GM18526 (cell line): ENCODE results near the gene FUT2.

ENCODE experiments used
- POLR2A ChIP-seq: IDR thresholded peaks from 3 replicates; pipeline ENCODE4 v1.6.1; 2011; ENCODE audit not compliant: insufficient read length; ENCODE audit errors: extremely low read depth

Gene FUT2

DNA sequence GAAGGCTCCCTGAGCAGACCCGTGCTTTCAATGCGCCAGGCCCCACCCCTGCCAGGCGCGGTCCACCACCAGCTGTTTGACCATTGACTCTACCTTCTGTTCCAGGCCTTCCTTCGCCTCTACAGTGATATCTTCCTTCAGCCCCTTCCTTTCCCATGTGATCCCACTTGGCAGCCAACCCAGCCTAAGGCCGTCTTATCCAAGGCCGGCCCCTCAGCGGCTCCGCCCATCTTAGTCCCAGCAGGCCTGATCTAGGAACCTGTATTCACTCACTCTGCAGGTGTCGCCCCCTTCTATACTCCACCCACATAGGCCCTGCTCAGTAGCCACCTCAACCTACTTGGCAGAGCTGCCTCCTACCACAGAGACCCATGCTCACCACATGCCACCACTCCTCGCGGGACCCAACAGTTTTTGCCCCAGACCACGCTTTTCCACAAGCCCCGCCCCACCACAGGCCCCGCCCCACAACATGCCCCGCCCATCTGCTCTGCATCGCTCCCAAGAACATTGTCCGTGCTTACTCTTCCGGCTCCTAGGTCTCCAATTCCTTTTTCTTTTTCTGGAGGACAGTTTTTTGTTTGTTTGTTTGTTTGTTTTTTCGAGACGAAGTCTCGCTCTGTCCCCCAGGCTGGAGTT lies 41.7 kb downstream of the FUT2 start:
- no peak for TF ChIP-seq POLR2A

DNA sequence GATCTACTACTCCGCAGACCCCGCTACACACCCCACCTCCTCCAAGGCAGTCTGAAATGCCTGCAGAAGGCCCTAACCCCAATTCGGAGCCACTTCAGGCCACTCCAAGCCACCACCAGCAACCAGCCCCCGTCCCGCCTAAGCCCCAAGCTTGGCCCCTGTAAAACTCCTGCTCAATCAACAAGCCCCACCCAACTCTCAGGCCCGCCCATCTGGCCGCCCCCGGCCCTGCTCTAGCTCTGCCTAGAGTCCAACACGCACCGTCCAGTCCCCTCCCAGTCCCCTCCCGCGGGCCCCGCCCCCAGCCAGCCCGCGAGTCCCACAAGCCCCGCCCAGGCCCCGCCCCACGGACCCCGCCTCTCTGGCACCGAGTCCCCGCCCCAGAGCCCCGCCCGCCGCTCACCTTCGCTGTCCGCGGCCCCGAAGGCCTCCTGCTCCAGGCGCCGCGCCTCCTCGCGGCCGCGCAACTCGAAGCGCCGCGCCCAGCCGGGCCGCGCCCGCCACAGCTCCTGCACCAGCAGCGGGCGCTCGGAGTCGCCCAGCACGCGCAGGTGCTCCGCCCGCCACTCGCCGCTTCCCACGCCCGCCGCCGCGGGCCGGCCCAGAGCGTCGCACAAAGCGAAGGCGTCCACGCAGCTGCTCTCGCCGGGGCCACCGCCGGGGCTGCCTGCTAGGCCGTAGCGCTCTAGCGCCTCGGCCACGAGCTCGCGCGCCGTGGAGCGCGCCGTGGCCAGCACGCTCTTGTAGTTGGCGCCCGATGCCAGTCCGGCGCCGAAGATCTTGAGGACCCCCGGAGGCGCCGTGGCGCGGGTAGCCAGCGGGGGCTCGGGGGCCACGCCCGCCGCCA lies 43.0 kb downstream of the FUT2 start:
- no peak for TF ChIP-seq POLR2A

DNA sequence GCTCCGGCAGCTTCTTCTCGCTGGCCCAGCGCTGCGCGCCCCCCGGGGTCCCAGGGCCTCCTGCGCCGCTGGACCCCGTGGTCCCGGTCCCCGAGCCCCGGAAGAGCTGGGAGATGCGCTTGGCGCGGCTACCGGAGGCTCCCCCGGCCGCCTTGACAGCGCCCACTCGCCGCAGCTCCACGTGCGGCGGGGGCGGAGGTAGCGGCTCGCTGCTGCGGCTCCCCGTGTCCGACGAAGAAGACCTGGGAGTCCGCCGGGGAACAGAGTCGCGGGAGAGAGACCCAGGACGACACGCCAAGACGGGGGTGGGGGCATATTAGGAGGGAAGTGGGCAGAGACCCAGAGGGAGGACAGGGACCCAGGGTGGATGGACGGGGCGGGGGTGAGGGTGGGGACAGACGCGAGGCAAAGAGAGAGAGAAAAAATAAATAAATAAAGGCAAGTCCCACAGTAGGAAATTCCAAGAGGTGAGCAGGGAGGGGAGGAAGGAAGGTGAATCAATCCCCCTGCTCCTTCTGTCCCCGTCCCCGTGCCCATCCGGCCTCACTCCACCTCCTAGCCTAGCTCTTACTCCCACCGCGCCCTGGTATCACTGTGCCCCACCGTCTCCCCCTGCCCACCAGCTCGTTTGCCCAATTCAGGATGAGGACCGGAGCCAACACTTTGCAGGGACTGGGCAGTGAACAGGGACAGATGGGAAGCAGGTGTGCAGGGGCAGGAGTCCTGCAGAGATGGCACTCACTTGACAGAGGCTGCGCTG lies 43.8 kb downstream of the FUT2 start:
- TF ChIP-seq POLR2A = no peak

DNA sequence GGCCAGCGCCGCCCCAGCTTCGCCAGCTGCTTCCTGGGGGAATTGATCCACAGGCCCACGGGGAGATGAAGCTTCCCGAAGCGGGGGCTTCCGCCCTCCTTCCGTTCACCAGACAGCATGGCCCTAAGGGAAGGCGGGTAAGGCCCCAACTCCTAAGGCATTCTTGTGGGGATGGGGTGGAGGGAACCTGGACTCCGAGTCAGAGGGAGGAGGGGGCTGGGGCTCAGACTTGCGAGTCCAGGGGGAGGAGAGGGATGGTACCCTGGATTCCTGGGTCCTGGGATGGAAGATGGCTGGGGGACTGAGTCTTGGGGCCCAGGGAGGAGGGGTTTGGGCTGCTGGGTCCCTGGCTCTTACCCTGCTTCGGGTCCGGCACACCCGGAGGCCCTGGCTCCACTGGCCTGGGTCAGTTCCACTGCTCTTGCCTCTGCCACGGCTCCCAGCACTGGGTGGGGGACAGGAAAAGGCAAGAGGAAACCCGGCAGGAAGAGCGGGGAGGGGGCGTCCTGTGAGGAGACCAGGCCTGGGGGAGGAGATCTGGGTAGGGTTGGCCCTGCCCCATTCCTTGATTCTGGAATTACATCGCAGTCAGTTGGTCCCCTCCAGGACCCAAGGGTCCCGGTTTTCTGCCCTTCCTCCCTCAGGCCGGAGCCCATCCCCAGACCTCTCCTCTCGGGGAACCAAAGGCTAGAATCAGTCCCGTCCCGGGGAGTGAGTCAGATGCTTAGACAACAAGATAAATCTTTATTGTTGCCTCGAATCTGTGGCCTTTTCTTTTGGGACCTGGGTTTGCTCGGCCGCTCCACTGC lies 44.6 kb downstream of the FUT2 start, which contains the start of gene RASIP1:
TSS of gene RASIP1 (minus strand) at position 447 of the 809 bp plus-strand sequence. CDS start at position 119, 328 bp downstream.
- no peak for TF ChIP-seq POLR2A

DNA sequence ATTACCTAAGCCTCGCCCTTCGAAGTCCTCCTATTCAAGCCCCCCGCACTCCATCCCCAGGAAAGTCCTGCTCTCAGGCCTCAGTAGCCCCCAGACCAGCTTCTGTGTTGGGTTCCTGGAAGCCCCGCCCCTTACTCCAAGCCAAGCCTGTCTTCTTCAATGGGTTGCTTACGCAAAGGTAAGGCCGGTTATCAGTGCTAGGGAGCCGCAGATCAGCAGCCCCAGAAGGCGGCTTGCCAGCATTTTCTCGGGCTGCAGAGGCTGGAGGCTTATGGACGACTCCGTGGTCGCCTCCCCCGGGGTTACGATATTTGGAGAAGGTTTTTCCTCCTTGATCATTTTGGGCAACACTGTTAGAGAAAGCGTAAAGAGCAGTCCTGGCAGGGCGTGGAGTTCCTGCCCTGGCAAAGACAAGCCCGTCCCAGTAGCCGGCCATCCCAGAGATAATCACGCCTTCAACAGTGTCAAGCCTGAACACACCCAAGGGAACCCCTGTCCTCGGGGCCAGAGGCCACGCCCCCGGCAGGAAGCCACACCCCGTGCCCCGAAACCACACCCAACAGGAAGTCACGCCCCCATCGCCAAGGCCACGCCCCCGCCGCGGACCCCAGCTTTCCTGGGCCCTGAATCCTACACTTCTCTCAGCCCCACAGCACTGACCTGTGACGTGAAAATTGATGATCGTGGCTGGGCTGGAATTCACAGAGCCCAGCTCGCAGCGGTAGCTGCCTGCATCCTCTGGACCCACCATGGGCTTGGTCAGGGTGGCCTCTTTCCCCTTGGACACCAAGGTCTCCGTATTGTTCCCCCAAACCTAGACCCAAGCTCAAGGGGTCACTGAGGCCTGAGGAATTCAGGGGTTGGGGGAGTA lies 45.6 kb downstream of the FUT2 start:
- no peak for TF ChIP-seq POLR2A

DNA sequence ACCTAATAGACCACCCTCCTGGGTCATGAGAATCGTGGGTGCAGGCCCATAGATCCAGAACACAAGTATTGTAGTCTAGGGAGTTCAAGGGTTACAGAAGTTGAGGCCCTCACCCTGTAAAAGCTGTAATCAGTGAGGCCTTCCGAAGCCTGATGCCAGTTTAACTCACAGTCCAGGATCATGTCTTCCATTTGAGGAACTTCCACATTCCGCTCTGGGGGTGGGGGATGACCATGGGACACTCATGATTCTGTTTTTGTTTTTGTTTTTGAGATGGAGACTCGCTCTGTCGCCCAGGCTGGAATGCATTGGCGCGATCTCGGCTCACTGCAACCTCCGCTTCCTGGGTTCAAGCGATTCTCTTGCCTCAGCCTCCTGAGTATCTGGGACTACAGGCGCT lies 46.3 kb downstream of the FUT2 start:
- TF ChIP-seq POLR2A = no peak

DNA sequence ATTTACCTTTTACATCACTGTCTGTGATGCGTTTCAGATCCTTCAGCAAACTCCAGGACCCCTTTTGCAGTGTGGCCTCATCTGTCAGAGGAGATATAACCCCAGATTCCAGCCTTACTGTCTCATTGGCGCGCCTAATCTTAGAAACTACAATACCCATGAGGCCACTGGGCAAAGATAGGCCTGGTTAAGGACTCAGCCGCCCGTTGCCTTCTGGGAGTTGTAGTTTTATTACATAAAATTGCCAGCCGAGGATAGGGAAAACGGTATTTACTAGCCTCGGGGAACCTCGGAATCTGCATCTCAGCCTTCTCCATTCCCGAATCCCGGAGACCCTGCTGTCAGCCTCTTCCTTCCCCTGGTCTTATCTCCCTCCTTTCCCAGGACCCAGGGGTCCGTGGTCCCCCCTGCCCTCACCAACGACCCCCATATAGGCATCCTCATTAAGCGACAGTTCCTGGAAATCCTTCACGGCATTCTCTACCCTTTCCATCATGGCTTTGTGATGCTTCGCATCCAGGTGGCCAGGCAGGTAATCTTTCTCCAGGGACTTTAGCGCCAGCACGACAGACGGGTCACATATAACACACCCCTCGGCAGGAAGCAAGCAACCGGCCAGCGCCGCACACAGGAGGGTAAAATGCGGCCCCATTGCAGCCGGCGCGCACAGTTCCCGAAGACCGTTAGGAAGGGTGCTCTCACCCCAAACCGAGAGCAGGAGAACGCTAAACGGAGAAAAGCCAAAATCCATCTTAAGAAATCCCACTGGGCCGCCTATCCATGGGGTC lies 49.6 kb downstream of the FUT2 start:
- TF ChIP-seq POLR2A = no peak

DNA sequence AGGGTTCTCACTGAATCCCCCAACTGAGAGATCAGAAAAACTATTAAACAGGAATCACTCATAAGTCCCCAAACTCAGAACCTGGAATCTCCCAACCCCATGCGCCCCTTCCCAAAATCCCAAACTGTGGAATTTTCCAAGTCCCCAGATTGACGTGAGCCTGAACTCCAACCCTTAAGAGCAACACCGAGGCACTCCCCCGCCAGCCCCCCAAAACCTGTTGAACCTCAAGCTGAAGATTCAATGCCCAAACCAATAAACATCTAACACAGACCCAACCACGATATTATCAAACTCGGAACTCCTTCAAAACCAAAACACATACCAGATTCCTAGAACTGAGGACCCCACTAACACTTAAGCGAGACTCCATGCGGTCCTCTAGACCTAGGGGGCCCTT lies 50.3 kb downstream of the FUT2 start:
- TF ChIP-seq POLR2A = no peak

DNA sequence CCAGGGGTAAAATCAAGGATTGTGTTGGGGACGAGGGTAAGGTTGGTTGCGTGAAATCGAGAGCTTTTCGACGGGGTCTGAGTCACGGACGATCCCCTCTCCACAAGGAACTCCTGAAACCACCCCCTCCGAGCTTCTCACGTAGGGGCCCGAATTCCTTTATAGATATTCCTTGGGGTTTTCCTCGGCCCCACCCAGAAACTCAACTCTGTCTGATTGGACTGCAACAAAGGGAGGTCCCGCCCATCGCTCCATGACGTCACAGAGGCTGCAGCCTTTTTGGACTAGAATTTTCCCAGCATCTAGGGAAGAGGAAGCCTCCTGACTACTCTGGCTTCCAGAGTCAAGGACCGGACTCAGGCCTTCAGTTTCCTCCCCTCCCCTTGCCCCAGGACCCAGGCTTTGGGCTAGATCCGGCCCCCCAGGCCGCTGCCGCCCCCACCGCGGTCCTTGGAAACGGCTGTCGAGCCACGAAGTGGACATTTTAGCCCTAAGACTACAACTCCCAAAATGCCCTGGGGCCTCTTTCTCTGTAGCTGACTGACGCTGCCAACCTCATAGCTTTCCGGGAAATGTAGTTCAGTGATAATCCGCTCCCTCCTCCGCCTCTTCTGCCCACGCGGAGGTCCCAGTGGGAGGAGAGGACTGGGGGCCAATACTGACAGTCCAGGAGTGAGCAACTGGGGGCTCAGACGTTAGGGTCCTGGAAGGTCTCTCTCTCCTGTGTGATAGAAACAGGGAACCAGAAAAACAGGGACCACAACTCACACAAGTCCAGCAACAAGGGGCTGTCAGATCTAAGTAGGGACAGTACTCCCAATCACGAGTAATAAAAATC lies 51.2 kb downstream of the FUT2 start, which contains the start of gene IZUMO1:
TSS of gene IZUMO1 (minus strand) at position 172 of the 838 bp plus-strand sequence. CDS start 1,050 bp downstream, outside the sequence.
- no peak for TF ChIP-seq POLR2A

DNA sequence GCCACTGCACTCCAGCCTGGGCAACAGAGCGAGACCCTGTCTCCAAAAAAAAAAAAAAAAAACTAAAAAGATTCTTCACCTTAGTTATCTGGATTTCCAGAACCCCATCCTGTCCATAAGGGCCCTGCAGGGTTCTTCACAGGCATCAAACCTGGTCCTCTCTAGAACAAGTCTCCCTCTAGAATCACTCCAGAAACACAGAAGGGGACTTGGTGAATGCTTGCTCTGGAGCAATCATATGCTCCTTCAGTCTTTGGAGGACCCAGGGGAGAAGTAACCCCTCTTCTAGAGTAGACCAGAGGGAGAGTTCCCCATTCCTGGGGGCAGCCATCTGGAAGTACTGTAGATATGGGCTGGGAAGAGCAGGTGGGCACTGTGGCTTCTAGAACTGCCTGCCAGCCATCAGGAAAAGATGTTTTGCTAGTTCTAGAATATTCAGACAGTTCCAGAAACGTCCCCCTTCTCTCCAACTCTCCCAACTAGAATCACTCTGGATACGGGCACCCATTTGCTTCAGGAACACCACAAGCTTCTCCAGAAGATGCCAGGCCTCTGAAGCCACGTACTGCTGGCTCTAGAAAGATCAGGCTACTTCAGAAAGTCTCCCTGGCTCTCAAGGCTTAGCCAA lies 53.9 kb downstream of the FUT2 start:
- TF ChIP-seq POLR2A = no peak

DNA sequence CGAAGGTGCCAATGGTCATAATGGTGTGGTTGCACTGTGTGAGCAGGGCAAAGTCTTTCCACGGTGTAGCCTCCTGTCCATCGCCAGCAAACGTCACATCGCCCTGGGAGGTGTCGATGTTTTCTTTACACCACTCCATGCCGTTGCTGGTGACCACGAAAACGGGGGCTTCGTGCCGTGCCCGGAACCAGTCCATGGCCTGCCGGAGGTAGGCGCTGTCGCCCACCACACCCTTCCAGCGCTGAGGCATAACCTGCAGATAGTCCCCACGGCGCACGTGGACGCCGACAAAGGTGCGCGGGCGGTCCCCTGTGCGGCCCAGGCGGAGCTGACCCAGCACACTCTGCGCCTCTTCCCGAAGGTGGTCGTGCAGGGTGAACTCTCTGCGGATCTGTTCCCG lies 54.6 kb downstream of the FUT2 start:
- no peak for TF ChIP-seq POLR2A
